Mucosa of descending colon (tissue), 3 donors: ENCODE measurements around the gene PRKCB. TPM values are rescaled to one million over a fixed set of nuclear protein-coding genes. Genes with fewer than 3 reads are reported as not detected.
"Not testable (repeated sequence)": the region's sequence is repeated elsewhere in the genome, so short reads cannot be mapped to it uniquely, and the experiment has no call there.

Source experiments
- ATAC-seq: fragments of 200-7000 bp; cut with Tn5 transposase; one replicate; pipeline ENCODE4 v1.9.1; 2020; ENCODE audit warnings: mild to moderate bottlenecking, moderate library complexity
- DNase-seq, 3 donors: peaks; one replicate each; pipeline ENCODE4 v3.0.0-alpha.2; 2020
- H3K36me3 ChIP-seq: fragments of 200-600 bp; one replicate; pipeline ENCODE4 v1.8.0; 2021; ENCODE audit warnings: low read depth, mild to moderate bottlenecking
- H3K4me1 ChIP-seq: fragments of 200-600 bp; one replicate; pipeline ENCODE4 v1.8.0; 2021; ENCODE audit warnings: low read depth, mild to moderate bottlenecking
- H3K4me3 ChIP-seq: fragments of 200-600 bp; one replicate; pipeline ENCODE4 v1.8.0; 2021; ENCODE audit warnings: mild to moderate bottlenecking
- H3K9me3 ChIP-seq: fragments of 200-600 bp; one replicate; pipeline ENCODE4 v1.8.0; 2021; ENCODE audit warnings: mild to moderate bottlenecking
- intact Hi-C, 2 donors: fragments of 100-400 bp; cut with DNase I in 1 of 2; cut with micrococcal nuclease in 1 of 2; formaldehyde crosslinking; loops; one replicate each; pipeline versions ENCODE4 v1.11.0 to v1.11.1; 2022; cut with DNase I, micrococcal nuclease
- total RNA-seq, 3 donors: library from RNA; stranded (reverse); fragmentation: NEBNext Ultra II Directional in 2 of 3; extraction: Animal tissue kit (Norgen Biotek cat#: 25700) in 2 of 3; gene quantifications; one replicate each; pipeline versions ENCODE4 v1.2.1 to v1.2.4, GENCODE V29; 2021 to 2023
- TF ChIP-seq, protein P1 (sequence below): fragments of 200-600 bp; IDR thresholded peaks from one replicate; pipeline ENCODE4 v1.8.0; 2022; ENCODE audit warnings: antibody characterized with exemption, mild to moderate bottlenecking
- donor health status: DM: no; HTN: no; CAD: no; lungs with moderate emphysema.
- donor health status: DM: no; HTN: no; CAD: no.
- donor health status: DM: no; HTN: yes; CAD: no.

PRKCB gene
- total RNA-seq, 3 donors from 2014 or later, result 7.4 to 29.0 (median 8.2) TPM

DNA sequence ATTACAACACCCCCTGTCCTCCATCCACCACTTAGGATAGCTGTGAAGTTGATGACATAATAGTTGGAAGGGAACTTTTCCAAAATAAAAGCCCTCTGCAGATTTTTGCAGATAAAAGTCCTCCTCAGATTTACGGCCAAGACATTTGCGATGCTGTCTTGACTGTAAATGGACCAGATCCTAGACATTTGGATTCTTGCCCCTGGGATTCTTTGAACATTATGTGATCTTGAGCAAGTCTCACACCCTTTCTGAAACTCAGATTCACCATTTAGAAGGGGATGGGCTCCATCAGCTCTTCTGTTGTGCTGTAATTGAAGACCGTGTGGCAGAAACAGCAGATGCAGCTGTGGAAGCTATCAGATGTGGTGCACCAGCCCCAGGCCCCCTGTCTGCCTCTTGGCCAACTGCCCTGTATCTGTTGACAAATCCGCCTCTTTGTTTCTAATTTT, 266.5 kb downstream of the PRKCB start:
- no peak for ATAC-seq
- no peak for DNase-seq

DNA sequence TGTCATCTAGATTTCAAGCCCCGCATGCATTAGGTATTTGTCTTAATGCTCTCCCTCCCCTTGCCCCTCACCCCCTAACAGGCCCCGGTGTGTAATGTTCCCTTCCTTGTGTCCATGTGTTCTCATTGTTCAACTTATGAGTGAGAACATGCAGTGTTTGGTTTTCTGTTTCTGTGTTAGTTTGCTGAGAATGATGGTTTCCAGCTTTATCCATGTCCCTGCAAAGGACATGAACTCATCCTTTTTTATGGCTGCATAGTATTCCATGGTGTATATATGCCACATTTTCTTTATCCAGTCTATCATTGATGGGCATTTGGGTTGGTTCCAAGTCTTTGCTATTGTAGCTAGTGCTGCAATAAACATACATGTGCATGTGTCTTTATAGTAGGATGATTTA, 269.7 kb downstream of the PRKCB start:
- ATAC-seq, H3K9me3 ChIP-seq, intact Hi-C loops, H3K4me3 ChIP-seq, H3K4me1 ChIP-seq, DNase-seq, H3K36me3 ChIP-seq: not testable (repeated sequence)

More for the DNA sequence above, 266.5 kb downstream of the PRKCB start:
- no peaks in the 10 kb centered on the region for H3K36me3 ChIP-seq
- no peaks in the 10 kb centered on the region for H3K9me3 ChIP-seq
- no peaks in the 10 kb centered on the region for H3K4me1 ChIP-seq
- TF ChIP-seq, protein P1, sequence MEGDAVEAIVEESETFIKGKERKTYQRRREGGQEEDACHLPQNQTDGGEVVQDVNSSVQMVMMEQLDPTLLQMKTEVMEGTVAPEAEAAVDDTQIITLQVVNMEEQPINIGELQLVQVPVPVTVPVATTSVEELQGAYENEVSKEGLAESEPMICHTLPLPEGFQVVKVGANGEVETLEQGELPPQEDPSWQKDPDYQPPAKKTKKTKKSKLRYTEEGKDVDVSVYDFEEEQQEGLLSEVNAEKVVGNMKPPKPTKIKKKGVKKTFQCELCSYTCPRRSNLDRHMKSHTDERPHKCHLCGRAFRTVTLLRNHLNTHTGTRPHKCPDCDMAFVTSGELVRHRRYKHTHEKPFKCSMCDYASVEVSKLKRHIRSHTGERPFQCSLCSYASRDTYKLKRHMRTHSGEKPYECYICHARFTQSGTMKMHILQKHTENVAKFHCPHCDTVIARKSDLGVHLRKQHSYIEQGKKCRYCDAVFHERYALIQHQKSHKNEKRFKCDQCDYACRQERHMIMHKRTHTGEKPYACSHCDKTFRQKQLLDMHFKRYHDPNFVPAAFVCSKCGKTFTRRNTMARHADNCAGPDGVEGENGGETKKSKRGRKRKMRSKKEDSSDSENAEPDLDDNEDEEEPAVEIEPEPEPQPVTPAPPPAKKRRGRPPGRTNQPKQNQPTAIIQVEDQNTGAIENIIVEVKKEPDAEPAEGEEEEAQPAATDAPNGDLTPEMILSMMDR, result no peak
- intact Hi-C loops, result no loop called here
- H3K4me3 ChIP-seq, result no peak overlapping the region

DNA sequence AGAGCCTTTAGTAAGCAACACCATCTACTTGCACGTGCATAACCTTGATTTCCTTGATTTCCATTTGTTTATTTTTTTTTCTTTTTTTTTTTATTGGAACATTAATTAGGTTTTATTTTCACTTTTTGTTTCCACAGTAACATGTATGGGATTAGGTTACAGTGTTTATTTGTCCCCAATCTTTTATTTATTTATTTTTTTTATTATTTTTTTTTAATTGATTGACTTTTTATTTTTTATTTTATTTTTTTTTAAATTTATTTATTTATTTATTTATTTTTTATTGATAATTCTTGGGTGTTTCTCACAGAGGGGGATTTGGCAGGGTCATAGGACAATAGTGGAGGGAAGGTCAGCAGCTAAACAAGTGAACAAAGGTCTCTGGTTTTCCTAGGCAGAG, 272.3 kb downstream of the PRKCB start:
- H3K9me3 ChIP-seq, H3K4me1 ChIP-seq, H3K36me3 ChIP-seq, ATAC-seq, H3K4me3 ChIP-seq, intact Hi-C loops, DNase-seq: not testable (repeated sequence)

DNA sequence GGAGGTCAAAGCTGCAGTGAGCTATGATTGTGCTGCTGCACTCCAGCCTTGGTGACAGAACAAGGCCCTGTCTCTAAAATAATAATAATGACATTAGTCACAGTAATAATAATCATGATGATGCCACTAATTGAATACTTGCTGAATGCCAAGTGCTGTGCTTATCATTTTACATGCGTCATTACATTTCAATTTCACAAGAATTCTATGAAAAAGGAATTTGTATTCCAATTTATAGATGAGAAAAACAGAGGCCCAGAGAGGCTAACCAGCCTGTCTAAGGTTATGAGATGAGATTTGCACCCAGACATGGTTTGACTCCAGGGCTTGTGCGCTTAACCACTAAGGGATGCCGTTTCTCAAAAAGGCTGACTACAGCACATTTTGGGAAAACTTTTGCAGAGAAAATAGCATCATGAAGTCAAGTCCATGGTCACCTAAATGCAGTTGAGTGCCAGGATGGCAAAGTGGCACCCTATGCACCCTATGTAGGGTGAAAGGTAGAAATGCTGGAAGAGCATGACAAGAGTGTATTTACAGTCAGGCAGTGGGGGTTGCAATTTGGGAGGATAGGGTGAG, 276.0 kb downstream of the PRKCB start:
- H3K4me3 ChIP-seq, result no peak overlapping the region
- DNase-seq, result no peak
- H3K4me1 ChIP-seq, result no peaks in the 10 kb centered on the region
- ATAC-seq, result no peak
- no peaks in the 10 kb centered on the region for H3K9me3 ChIP-seq
- intact Hi-C loops, result no loop called here
- no peaks in the 10 kb centered on the region for H3K36me3 ChIP-seq
- TF ChIP-seq, protein P1, result no peak

DNA sequence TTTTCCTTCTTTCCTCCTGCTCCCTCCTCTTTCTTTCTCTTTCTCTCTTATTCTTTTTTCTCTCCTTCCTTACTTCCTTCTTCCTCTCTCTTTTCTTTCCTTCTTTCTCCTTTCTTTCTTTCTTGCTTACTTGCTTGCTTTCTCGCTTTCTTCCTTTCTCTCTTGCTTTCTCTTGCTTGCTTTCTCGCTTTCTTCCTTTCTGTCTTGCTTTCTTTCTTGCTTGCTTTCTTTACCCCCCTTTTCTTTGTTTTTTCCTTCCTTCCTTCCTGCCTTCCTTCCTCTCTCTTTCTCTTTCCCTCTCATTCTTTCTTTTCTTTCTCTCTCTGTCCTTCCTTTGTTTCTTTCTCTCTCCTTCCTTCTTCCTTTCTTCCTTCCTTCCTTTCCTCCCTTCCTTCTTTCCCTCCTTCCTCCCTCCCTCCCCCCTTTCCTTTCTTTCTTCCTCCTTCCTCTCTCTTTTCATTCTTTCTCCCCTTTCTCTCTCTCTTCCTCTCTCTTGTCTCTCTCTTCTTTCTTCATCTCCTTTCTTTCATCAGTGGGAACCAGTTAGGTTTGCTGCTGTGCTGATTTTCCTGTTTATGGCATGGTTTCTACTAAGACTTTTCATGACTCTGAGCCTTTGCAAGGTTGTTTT, 277.4 kb downstream of the PRKCB start:
- TF ChIP-seq, protein P1, result no peak
- no peak for ATAC-seq
- no peak for DNase-seq
- Histone ChIP-seq H3K9me3 (no peaks in the 10 kb centered on the region), H3K4me1 (no peaks in the 10 kb centered on the region), H3K4me3 (no peak overlapping the region), H3K36me3 (no peaks in the 10 kb centered on the region)
- intact Hi-C loops, result no loop called here

DNA sequence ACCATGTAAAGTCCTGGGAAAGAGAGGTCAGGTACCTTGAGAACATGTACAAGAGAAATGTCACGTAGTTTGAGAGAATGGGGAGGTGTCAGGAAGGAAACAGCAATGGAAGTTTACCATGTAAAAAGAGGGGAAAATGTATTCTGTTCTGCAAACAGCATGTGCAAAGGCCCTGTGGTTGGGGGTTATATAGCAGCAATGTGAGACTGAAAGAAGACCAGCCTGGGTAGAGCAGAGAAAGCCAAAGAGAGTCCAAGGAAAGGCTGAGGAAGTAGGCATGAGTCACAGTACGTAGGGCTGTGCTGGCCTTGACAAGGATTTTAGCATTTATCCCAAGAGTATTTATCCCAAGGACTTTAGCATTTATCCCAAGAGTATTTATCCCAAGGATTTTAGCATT, 279.1 kb downstream of the PRKCB start:
- Histone ChIP-seq H3K4me3 (no peak overlapping the region), H3K9me3 (no peaks in the 10 kb centered on the region), H3K4me1 (no peaks in the 10 kb centered on the region), H3K36me3 (no peaks in the 10 kb centered on the region)
- intact Hi-C loops, result no loop called here
- TF ChIP-seq, protein P1, result no peak
- ATAC-seq (no peak), DNase-seq (no peak)
